ENCODE measurements around the gene KIAA0753. TPM values are rescaled to one million over a fixed set of nuclear protein-coding genes. Genes with fewer than 3 reads are reported as not detected.

Gene KIAA0753
- total and polyA plus RNA-seq, 2 of the 13 experiments (the other 11 are each of a cell fraction or from before 2014, with no cell fraction given), result 5.2 to 9.1 TPM

DNA sequence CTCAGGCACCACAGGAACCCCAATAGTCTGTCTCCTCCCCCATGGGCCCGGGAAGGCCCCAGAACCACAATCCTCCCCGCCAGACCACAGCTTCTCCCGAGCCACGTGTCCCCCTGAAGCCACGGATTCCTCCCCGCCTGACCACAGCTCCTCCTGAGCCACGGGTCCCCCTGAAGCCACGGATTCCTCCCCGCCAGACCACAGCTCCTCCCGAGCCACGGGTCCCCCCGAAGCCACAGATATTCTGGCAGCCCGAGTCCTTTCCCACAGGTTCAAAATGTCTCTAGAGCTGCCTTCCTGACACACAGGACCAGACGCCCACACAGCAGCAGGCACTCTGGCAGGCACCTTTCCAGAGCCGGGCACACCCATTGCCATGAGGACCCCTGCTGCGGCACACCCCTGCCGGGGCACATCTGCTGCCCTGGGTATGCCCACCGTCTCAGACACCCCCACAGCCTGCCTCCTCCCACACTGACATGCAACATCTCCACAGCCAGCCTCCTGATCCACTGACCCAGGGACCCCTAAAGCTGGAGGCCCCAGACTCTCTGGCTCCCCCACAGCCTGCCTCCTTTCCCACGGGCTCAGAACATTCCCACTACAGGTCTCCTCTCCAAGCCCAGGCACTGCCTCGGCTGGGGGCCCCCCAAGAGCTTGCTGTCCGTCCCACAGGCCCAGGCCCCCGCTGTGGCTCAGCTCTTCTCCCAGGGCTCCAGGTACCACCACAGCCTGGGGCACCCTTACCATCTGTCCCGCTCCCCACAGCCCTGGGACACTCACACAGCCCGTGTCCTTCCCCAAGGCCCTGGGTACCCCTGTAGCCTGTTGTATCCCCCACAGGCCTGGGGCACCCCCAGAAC, 2.2 kb downstream of the KIAA0753 start:
- peak overlapping the region; percentile 93 for H3K4me2 ChIP-seq (ENCODE audit: low read depth, low read length)
- no peak for FAIRE-seq
- H3K27me3 ChIP-seq (ENCODE audit: control insufficient read depth in 1 of 2, insufficient read depth in 2 of 2, low read length in 2 of 2), result no peaks in the 10 kb centered on the region
- BruUV-seq (replicated peaks), result no TSS peak
- no peaks in the 10 kb centered on the region for H4K20me1 ChIP-seq (ENCODE audit: insufficient read depth, low read length)
- no peak for ATAC-seq
- peak overlapping the region in 1 of 3 experiments; percentile 85; a peak in 1 of 6 replicates for H3K4me3 ChIP-seq (replicated peaks in 1 of 3; ENCODE audit: insufficient read depth in 1 of 3, low read depth in 2 of 3, low read length in 3 of 3)
- H3K79me2 ChIP-seq (ENCODE audit: insufficient read depth, low read length), result peaks cover 35% of the 10 kb centered on the region
- intact Hi-C loops (cut with micrococcal nuclease; ENCODE audit: unreplicated experiment), result no loop called here
- H3K9ac ChIP-seq (ENCODE audit: insufficient read depth, low read depth, low read length), result peak overlapping the region; percentile 87; the same call in 1 of the 2 replicates
- 93% methylated on average over 22 of the region's 24 CpGs for WGBS (ENCODE audit: low lambda C conversion rate)
- peaks cover 29% of the 10 kb centered on the region for H3K4me1 ChIP-seq (ENCODE audit: insufficient read depth, low read length)
- peaks cover 0 to 8% of the 10 kb centered on the region in 2 experiments; a peak in 4 of 5 replicates for H3K36me3 ChIP-seq (replicated peaks in 1 of 2; ENCODE audit: control insufficient read depth in 1 of 2, insufficient read depth in 2 of 2, low read length in 2 of 2)
- CTCF ChIA-PET (ENCODE audit: low intra/inter-chr PET ratio, low total read pairs), result no interaction called here
- TF ChIP-seq ZBTB49 (CRISPR knock-in tag; IDR thresholded peaks at IDR 0.05; ENCODE audit: borderline replicate concordance), result no peak
- TF ChIP-seq ATF4 (CRISPR knock-in tag; IDR thresholded peaks at IDR 0.05), result no peak
- TF ChIP-seq, protein P1, sequence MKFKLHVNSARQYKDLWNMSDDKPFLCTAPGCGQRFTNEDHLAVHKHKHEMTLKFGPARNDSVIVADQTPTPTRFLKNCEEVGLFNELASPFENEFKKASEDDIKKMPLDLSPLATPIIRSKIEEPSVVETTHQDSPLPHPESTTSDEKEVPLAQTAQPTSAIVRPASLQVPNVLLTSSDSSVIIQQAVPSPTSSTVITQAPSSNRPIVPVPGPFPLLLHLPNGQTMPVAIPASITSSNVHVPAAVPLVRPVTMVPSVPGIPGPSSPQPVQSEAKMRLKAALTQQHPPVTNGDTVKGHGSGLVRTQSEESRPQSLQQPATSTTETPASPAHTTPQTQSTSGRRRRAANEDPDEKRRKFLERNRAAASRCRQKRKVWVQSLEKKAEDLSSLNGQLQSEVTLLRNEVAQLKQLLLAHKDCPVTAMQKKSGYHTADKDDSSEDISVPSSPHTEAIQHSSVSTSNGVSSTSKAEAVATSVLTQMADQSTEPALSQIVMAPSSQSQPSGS (CRISPR knock-in tag; IDR thresholded peaks at IDR 0.05), result no peak
- TF ChIP-seq KLF15 (CRISPR knock-in tag; IDR thresholded peaks at IDR 0.05; ENCODE audit: borderline replicate concordance), result no peak
- no peak for TF ChIP-seq BRF2 (CRISPR knock-in tag; IDR thresholded peaks at IDR 0.05)
- TF ChIP-seq ZNF766 (CRISPR knock-in tag; IDR thresholded peaks at IDR 0.05; ENCODE audit: borderline replicate concordance), result no peak
- TF ChIP-seq ZNF768 (CRISPR knock-in tag; IDR thresholded peaks at IDR 0.05), result no peak
- 0 out of 4 replicates have a peak, but pooled peaks of 1 of the 2 experiments have one; percentile 18 for TF ChIP-seq POLR2A (IDR thresholded peaks at IDR 0.05; ENCODE audit: insufficient read depth in 1 of 2, low read depth in 2 of 2, low read length in 2 of 2)
- no peak for TF ChIP-seq ZNF607 (CRISPR knock-in tag; IDR thresholded peaks at IDR 0.05; ENCODE audit: borderline replicate concordance)
- no peak for TF ChIP-seq ZBTB20 (CRISPR knock-in tag; IDR thresholded peaks at IDR 0.05; ENCODE audit: borderline replicate concordance, low read depth)
- TF ChIP-seq MIER3 (CRISPR knock-in tag; IDR thresholded peaks at IDR 0.05; ENCODE audit: borderline replicate concordance), result no peak
- TF ChIP-seq RBFOX2 (IDR thresholded peaks at IDR 0.05; ENCODE audit: low read depth, low read length), result peak; percentile 30; the same call in 1 of the 2 replicates
- no peak for TF ChIP-seq ARID5B (CRISPR knock-in tag; IDR thresholded peaks at IDR 0.05)
- H3K9me3 ChIP-seq (ENCODE audit: low read length), result no peaks in the 10 kb centered on the region
- in situ Hi-C loops (cut with HindIII; ENCODE audit: extremely low pct_ligation_motif_present, low pct_unique_long_range_greater_than_20kb), result no loop called here
- POLR2A ChIA-PET, result no interaction called here
- no peak for DNase-seq (ENCODE audit: low spot score)
- no peak overlapping the region for H3K27ac ChIP-seq (ENCODE audit: extremely low read length, insufficient read depth, low read length)
- H2AFZ ChIP-seq (ENCODE audit: low read length), result no peak overlapping the region
